Measurements from ENCODE around the gene PIAS3. TPM values are rescaled to one million over a fixed set of nuclear protein-coding genes. Genes with fewer than 3 reads are reported as not detected.
A peak's percentile ranks its signal among the peaks of the same experiment; 100 is the strongest.
"Not testable (repeated sequence)": the region's sequence is repeated elsewhere in the genome, so short reads cannot be mapped to it uniquely, and the experiment has no call there.

The PIAS3 gene
- total RNA-seq, 1 donor from 2014 or later, result 36.5 TPM

DNA sequence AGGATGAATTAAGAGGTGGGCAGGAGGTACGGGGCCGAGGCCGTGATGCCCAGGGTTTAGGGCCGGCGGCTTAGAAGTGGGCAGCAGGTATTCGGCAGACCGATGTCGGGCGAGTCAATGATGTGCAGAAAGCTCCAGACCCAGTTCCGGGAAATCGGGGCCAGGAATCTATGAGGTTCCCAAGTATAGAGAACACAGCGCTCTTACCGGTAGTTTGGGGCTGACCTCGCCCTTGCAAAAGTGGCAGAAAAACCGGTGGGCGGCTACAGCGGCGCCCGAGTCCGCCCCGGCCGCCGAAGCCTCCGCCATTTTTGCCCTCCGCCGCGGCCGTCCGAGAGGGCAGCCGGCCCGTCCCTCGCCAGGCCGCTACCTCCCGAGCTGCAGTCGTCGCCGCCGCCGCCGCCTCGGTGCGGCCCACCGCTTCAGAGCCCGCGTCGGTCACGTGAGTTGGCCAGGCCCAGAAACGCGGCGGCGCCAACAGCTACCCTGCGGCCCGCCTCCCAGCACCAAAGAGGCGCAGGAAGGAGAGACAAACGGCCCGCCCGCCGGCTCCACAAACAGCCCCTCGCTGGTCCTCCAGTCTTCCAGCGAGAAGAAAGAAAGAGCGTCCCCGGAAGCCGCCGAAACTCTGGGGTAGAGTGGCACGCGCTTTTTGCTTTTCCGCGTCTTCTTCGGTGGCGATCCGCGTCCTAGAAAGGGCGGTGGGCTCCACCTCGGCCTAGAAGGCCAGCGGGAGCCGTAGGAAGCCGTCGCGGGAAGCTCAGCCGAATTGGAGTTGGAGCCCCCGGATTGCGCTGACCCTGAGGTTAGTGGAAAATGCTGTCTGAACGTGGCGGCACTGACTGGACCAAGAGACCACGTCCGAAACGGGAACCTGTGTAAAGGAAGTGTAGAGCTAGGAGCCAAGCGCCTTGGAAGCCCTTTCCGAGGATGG lies 35.0 kb downstream of the PIAS3 start, which contains the start of the genes POLR3C and RNF115:
POLR3C (plus strand) TSS at position 636 of the 934 bp plus-strand sequence. CDS start 1,577 bp downstream, outside the sequence.
RNF115 (minus strand) TSS at position 531 of the 934 bp plus-strand sequence; CDS start at position 309, 222 bp downstream.
- peak; percentile 92 for DNase-seq (ENCODE audit: low spot score)

DNA sequence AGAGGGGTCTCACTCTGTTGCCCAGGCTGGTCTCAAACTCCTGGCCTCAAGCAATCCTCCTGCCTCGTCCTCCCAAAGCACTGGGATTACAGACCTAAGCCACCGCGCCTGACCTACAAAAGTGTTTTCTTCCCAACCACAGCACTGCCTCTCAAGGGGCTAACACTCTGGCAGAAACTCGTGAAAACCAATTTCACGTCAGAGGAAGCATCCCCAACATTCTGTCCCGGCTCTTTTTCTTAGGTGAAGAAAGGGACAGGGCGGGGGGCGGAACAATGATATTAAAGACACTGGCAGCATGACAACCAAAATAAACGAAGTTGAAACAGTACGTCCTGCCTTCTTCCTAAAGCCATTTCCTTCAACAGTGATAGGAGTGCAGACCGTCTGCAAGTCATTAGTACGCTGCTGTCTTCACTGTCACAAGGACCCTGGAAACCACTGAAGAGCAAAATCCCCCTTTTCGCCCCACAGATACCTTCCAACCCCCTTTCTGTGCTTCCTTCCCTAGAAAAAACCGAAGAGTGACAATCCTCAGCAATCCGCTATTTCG lies 36.0 kb downstream of the PIAS3 start:
- not testable (repeated sequence) for DNase-seq (ENCODE audit: low spot score)

DNA sequence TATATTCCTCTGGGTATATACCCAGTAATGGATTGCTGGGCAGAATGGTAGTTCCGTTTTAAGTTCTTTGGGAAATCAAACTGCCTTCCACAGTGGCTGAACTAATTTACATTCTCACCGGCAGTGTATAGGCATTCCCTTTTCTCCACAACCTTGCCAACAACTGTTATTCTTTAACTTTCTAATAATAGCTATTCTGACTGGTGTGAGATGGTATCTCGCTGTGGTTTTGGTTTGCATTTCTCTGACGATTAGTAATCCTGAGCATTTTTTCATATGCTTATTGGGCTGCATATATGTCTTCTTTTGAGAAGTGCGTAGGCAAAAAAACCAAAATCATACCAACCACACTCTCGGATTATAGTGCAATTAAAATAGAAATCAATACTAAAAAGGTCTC lies 40.8 kb downstream of the PIAS3 start:
- not testable (repeated sequence) for DNase-seq (ENCODE audit: low spot score)

DNA sequence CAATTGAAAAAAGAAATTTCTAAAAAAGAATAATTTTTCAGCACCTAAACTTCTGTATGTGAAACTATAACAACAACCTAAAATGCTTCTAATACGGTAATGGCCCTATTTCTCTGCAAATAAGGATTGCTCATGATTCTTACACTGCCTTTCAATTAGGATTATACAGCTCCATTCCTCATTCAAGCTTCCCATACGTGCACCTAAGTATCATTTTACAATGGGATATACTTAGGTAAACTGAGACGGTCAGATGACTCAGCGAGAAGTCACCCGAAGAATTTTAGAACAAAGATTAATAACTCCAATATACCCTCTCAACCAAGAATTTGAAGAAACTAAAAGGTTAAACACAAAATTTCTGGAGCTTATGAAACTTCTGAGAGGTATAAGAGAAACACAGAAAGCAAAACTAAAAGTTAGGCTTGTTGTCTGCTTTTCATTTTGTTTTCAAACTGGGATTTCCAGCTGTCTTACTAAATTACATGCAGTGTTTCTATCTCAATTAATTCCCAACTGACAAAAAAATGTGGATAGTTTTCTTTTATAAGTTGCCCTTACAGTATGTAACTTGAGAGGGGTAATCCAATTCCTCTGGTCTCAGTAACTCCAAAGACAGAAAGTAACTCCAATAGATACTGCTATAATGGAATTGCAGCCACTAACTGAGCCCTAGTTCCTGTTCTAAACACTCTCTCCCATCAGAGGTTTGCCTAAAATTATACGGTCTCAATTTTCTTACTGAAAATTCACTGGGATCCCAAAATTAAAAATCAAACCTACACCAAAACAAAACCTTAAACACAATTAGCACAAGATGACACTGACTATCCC lies 45.7 kb downstream of the PIAS3 start:
- not testable (repeated sequence) for DNase-seq (ENCODE audit: low spot score)

DNA sequence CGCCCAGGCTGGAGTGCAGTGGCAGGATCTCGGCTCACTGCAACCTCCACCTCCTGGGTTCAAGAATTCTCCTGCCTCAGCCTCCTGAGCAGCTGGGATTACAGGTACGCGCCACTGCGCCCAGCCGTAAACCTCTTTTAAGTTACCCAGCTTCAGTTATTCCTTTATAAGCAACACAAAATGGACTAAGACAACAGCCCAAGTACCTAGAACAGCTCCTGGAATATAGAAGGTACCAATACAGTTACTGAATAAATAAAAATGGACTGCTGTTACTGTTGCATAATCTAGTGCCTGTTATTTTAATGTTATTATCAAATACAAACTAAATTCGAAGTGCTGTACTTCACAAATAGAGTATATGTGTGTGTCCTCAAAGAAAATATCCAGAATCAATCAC lies 52.0 kb downstream of the PIAS3 start:
- DNase-seq (ENCODE audit: low spot score), result no peak

DNA sequence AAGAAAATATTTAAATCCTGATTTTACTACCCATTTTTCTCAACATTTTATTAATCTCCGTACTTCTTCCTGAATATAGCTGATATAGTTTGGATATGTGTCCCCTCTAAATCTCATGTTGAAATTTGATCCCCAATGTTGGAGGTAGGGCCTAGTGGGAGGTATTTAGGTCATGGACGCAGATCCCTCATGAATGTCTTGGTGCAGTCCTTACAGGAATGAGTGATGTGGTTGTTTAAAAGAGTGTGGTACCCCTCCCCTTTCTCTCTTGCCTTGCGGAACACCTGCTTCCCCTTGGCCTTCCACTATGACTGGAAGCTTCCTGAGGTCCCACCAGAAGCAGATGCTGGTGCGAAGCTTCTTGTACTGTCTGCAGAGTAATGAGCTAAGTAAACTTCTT lies 52.5 kb downstream of the PIAS3 start:
- DNase-seq (ENCODE audit: low spot score), result no peak

DNA sequence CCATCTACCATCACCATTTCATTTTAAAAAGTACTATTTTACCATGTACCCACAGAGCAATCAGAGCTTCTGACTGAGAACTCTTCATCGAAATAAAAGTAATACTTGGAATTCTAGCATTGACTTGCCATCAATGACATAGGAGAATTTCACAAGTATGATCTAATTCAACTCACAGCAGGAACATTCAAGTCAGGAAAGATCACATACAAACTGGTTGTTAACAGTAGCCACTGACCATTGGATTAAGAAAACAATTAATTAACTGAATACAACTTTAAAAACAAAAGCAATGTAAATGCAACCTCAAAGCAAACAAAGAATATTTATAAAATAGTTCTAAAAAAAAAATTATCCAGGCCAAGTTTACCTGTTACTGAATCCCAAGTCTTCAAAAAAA lies 53.8 kb downstream of the PIAS3 start:
- DNase-seq (ENCODE audit: low spot score), result no peak

DNA sequence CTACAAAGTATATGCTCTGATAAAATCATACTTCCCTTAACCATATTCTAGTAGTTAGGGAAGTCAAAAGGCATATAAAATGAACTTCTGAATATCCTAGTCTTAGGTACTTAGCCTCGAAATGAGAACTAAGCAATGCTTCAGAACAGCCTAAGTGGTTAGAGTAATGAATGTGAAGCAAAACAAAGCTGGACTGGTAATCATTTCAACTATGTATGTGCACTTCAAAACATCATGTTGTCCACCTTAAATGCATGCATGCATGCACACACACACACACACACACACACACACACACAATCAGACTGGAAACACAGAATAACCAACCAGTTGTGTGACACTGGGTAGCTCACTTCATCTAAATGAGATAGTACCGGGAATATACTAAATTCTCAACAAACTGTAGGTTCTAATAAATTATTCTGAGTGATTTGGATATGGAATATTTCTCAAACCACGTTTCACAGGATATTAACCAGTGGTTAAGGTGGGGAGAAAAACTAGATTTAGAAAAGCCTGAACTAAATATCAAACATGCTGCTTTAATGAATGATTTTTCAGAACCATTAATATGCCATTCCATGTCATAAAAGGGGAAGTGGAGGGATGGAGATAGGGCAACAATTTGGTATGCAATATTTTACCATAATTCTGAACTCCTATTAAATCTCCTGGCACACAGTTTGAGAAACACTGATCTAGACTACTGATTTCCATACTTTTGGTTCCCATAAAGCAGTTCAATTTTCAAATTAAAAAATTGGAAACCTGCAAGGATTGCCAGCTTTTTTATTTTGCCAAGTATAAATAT lies 54.4 kb downstream of the PIAS3 start:
- DNase-seq (ENCODE audit: low spot score), result no peak

DNA sequence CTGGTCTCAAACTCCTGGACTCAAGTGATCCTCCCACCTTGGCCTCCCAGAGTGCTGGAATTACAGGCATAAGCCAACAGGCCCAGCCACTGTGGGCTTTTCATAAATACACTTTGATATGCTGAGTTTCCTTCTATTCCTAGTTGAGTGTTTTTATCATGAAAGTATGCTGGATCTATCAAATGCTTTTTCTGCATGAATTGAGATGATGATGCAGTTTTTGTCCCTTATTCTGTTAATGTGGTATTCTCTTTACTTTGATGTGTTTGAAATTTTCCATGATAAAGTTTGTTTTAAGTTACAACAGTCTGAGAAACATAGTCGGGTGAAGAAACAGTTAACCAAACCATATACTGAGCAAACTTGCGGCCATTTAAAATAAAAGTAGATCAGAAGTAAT lies 59.1 kb downstream of the PIAS3 start:
- no peak for DNase-seq (ENCODE audit: low spot score)

Other genes with a start within 250 kb of the PIAS3 start
- 111 TPM for gene PDZK1, start 151.7 kb downstream of the PIAS3 start, total RNA-seq
- gene CD160, start 139.6 kb downstream of the PIAS3 start, total RNA-seq, result 0.17 TPM
- gene RNF115, start 35.0 kb downstream of the PIAS3 start, total RNA-seq, result 14.2 TPM
- gene POLR3C, start 34.9 kb downstream of the PIAS3 start, total RNA-seq, result 22.4 TPM
- 3.1 TPM for gene NUDT17, start 13.5 kb downstream of the PIAS3 start, total RNA-seq
- gene ANKRD35, start 26.8 kb upstream of the PIAS3 start, total RNA-seq, result 2.7 TPM
- gene ITGA10, start 51.0 kb upstream of the PIAS3 start, total RNA-seq, result 3.2 TPM
- gene PEX11B, start 59.6 kb upstream of the PIAS3 start, total RNA-seq, result 35.1 TPM
- gene RBM8A, start 68.4 kb upstream of the PIAS3 start, total RNA-seq, result 99.8 TPM
- 42.9 TPM for gene LIX1L, start 98.9 kb upstream of the PIAS3 start, total RNA-seq
- gene ANKRD34A, start 105.5 kb upstream of the PIAS3 start, total RNA-seq, result 3.4 TPM
- 28.3 TPM for gene POLR3GL, start 105.6 kb upstream of the PIAS3 start, total RNA-seq
- 446 TPM for gene TXNIP, start 137.5 kb upstream of the PIAS3 start, total RNA-seq
- gene HJV, start 162.7 kb upstream of the PIAS3 start, total RNA-seq, result 0.40 TPM